ENCODE data around the gene MPRIP.
A peak's percentile ranks its signal among the peaks of the same experiment; 100 is the strongest.

MPRIP gene

DNA sequence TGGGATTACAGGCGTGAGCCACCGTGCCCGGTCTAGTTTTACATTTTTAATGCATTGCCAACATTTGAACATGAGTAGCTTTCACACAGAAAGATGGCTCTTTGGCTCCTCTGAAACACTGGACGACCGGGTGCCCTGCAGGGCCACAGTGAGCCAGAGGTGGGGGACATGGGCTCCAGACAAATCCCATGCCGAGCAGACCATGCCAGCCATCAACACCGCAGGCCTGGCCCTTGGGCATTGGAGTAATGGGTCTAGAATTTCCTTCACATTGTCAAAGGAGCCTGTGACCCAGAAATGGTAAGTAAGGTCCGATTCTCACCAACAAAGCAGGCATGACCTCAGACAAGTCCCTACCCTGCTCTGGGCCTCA is 21.4 kb upstream of the MPRIP start:
- H3K4me3 ChIP-seq (ENCODE audit: low read length), result no peak overlapping the region
- TF ChIP-seq, protein P1, sequence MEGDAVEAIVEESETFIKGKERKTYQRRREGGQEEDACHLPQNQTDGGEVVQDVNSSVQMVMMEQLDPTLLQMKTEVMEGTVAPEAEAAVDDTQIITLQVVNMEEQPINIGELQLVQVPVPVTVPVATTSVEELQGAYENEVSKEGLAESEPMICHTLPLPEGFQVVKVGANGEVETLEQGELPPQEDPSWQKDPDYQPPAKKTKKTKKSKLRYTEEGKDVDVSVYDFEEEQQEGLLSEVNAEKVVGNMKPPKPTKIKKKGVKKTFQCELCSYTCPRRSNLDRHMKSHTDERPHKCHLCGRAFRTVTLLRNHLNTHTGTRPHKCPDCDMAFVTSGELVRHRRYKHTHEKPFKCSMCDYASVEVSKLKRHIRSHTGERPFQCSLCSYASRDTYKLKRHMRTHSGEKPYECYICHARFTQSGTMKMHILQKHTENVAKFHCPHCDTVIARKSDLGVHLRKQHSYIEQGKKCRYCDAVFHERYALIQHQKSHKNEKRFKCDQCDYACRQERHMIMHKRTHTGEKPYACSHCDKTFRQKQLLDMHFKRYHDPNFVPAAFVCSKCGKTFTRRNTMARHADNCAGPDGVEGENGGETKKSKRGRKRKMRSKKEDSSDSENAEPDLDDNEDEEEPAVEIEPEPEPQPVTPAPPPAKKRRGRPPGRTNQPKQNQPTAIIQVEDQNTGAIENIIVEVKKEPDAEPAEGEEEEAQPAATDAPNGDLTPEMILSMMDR (conservative IDR thresholded peaks at IDR 0.05; ENCODE audit: low read length), result no peak
- DNase-seq (ENCODE audit: low read depth), result no peak

DNA sequence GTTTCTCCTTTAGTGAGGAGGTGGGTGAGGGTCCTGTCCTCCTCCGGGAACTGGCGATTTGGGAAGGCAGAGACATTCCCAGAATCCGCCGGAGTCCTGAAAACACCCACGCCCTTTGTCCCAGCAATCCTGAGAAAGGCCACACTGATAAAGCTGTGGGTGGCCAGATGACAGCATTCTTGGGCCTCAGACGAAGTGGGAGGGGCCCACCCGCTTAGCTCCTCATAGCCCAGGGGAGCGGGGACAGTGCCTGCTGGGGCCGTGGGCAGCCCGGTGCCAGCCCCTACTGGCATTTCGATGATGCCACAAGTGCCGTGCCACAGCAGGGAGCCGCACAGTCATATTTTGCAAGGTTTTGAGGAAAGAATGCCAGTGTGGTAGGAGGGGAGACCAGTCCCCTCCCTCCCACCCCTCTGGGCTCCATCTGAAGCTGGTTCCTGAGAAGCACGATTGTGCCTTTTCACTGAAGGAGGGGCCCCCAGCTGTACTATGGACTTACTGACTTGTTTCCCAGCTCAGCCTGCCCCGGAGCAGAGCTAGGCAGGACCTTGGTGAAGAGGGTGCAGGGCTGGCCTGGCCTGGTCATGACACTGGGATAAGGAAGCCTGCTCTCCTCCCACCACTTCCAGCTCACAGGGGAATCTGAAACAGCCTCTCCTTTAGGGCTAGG is 20.9 kb upstream of the MPRIP start:
- peak; percentile 46 for DNase-seq (ENCODE audit: low read depth)
- TF ChIP-seq, protein P1 (conservative IDR thresholded peaks at IDR 0.05; ENCODE audit: low read length), result no peak
- no peak overlapping the region for H3K4me3 ChIP-seq (ENCODE audit: low read length)

DNA sequence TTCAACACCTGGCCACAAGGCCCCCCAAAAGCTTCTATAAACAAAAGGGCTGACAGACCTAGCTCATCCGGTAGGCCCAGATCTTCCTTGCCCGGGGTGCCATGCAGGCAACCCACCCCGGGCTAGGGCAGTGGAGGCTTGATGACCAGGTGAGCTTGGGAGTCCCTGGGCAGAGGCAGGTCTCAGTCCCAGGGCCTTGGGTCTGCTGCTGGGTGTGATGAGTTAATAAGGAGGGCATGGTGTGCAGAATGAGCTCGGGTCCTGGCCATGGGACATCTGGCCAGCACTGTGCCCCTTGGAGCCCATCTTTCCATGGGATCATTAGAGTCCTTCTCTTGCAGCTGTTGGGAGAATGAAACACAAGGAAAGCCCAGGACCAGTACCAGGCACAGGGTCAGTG is 20.2 kb upstream of the MPRIP start:
- no peak for DNase-seq (ENCODE audit: low read depth)
- TF ChIP-seq, protein P1 (conservative IDR thresholded peaks at IDR 0.05; ENCODE audit: low read length), result no peak
- H3K4me3 ChIP-seq (ENCODE audit: low read length), result no peak overlapping the region

DNA sequence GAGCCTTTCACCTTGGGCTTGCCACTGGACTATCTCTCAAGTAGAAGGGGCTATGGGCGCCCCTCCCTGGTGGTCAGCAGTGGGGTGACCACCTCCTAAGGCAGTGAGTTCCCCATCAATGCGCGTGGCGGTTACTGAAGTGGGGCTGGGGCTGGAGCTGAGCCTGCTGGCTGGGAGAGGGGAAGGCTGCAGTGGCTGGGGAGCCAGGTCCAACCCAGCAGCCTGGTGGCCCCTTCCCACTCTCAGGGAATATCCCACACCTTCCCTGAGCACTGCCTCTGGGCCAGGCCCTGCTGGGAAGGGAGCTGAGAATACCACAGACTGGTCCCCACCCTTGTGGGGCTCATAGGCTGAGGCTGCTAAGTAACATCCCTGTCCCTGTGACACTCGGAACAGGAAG is 19.8 kb upstream of the MPRIP start:
- TF ChIP-seq, protein P1 (conservative IDR thresholded peaks at IDR 0.05; ENCODE audit: low read length), result no peak
- DNase-seq (ENCODE audit: low read depth), result no peak
- H3K4me3 ChIP-seq (ENCODE audit: low read length), result no peak overlapping the region

DNA sequence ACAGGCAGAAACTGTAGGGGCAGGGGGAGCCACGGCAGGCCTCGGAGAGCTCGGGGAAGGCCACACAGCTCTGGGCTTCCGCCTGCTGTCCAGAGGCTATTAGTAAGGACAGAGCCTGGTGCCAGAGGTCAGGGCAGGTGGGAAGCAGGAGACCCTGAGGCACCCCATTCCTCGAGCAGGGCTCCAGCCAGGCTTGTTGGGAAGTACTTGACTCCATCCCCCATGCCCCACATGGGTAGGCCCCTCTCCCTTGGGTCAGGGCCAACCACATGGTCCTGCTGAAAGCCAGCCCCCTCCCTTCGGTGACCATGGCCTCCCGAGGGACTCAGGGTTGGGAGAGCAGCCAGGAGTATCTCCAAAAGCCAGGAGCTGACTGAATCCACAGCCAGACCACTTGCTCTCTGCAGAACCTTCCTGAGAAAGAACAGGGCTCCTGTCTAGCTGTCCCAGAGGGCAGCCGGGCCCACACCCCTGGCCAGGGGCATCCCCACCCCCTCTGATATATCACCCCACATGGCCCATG is 17.4 kb upstream of the MPRIP start:
- TF ChIP-seq, protein P1 (conservative IDR thresholded peaks at IDR 0.05; ENCODE audit: low read length), result no peak
- H3K4me3 ChIP-seq (ENCODE audit: low read length), result no peak overlapping the region
- no peak for DNase-seq (ENCODE audit: low read depth)

DNA sequence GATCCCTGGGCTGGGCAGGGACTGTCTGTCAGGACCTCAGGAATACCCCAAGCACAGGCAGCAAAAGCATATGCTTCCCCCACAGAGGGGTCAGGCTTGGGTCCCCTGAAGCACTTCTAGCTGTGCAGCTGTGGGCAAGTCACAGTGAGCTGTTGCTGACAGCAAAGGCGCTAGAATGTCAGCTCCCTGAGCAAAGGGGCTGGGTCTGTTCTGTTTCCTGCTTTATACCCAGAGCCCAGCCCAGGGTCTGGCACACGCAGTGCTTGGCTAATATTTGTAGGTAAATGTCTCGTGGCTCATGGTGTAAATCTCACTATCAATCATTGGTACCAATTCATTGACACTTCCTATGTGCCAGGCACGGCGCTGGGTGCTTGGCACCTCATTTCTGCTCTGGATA is 16.6 kb upstream of the MPRIP start:
- TF ChIP-seq, protein P1 (conservative IDR thresholded peaks at IDR 0.05; ENCODE audit: low read length), result no peak
- no peak for DNase-seq (ENCODE audit: low read depth)
- H3K4me3 ChIP-seq (ENCODE audit: low read length), result no peak overlapping the region

DNA sequence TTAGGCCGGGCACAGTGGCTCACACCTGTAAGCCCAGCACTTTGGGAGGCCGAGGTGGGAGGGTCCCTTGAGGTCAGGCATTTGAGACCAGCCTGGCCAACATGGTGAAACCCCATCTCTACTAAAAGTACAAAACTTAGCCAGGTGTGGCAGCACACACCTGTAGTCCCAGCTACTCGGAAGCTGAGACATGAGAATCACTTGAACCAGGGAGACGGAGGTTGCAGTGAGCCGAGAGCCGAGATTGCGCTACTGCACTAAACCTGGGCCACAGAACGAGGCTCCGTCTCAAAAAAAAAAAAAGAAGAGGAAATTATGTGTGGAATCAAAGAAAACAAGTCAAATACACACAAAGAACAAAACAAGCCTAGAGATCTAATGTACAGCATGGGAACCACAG is 16.1 kb upstream of the MPRIP start:
- TF ChIP-seq, protein P1 (conservative IDR thresholded peaks at IDR 0.05; ENCODE audit: low read length), result no peak
- no peak for DNase-seq (ENCODE audit: low read depth)
- no peak overlapping the region for H3K4me3 ChIP-seq (ENCODE audit: low read length)

Data from AG10803 (cell line).